Ovary (tissue), 3 donors: ENCODE data around the gene GBP2.

Experiments
- POLR2A ChIP-seq: fragments of 450-650 bp; IDR thresholded peaks from one replicate; pipeline ENCODE4 v1.6.1; 2017; ENCODE audit warnings: antibody characterized with exemption, mild to moderate bottlenecking, moderate library complexity
- TF ChIP-seq, protein P1 (sequence below), 3 donors: fragments of 450-650 bp in 2 of 3; fragments of 200-600 bp in 1 of 3; IDR thresholded peaks; one replicate each; pipeline versions ENCODE4 v1.5.1 to v1.8.0; 2016 to 2022; ENCODE audit warnings: antibody characterized with exemption in 3 of 3, mild to moderate bottlenecking in 1 of 3
- donor health status: DM: no; HTN: no; CAD: no.

- TF ChIP-seq, protein P1, sequence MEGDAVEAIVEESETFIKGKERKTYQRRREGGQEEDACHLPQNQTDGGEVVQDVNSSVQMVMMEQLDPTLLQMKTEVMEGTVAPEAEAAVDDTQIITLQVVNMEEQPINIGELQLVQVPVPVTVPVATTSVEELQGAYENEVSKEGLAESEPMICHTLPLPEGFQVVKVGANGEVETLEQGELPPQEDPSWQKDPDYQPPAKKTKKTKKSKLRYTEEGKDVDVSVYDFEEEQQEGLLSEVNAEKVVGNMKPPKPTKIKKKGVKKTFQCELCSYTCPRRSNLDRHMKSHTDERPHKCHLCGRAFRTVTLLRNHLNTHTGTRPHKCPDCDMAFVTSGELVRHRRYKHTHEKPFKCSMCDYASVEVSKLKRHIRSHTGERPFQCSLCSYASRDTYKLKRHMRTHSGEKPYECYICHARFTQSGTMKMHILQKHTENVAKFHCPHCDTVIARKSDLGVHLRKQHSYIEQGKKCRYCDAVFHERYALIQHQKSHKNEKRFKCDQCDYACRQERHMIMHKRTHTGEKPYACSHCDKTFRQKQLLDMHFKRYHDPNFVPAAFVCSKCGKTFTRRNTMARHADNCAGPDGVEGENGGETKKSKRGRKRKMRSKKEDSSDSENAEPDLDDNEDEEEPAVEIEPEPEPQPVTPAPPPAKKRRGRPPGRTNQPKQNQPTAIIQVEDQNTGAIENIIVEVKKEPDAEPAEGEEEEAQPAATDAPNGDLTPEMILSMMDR (IDR thresholded peaks at IDR 0.05): no peak
- TF ChIP-seq POLR2A: no peak
Observed at GRCh38 chr1:89088572-89088971, 37.3 kb downstream of the GBP2 start.
